T-helper 1 cell treated with Interleukin-12 subunit alpha and Interleukin-12 subunit beta and Interleukin-4 antibody, amounts not matched to agents 30 μg/mL and 1 μg/mL, for 36 hours (primary cell): Measurements from ENCODE around the gene PLPPR3.
A peak's percentile ranks its signal among the peaks of the same experiment; 100 is the strongest.

ENCODE experiments used
- H3K27ac Mint-ChIP-seq: one replicate; pipeline ENCODE4 v1.8.0; 2021; ENCODE audit warnings: mild to moderate bottlenecking, mixed read lengths
- H3K27me3 Mint-ChIP-seq: one replicate; pipeline ENCODE4 v1.8.0; 2021; ENCODE audit warnings: low read depth, mixed read lengths
- H3K36me3 Mint-ChIP-seq: one replicate; pipeline ENCODE4 v1.8.0; 2021; ENCODE audit warnings: low read depth, mixed read lengths
- H3K4me1 Mint-ChIP-seq: one replicate; pipeline ENCODE4 v1.8.0; 2021; ENCODE audit warnings: low read depth, mixed read lengths
- H3K4me3 Mint-ChIP-seq: one replicate; pipeline ENCODE4 v1.8.0; 2021; ENCODE audit warnings: mild to moderate bottlenecking, moderate library complexity, mixed read lengths
- H3K9me3 Mint-ChIP-seq: one replicate; pipeline ENCODE4 v1.8.0; 2021; ENCODE audit warnings: mixed read lengths

The PLPPR3 gene, protein sequence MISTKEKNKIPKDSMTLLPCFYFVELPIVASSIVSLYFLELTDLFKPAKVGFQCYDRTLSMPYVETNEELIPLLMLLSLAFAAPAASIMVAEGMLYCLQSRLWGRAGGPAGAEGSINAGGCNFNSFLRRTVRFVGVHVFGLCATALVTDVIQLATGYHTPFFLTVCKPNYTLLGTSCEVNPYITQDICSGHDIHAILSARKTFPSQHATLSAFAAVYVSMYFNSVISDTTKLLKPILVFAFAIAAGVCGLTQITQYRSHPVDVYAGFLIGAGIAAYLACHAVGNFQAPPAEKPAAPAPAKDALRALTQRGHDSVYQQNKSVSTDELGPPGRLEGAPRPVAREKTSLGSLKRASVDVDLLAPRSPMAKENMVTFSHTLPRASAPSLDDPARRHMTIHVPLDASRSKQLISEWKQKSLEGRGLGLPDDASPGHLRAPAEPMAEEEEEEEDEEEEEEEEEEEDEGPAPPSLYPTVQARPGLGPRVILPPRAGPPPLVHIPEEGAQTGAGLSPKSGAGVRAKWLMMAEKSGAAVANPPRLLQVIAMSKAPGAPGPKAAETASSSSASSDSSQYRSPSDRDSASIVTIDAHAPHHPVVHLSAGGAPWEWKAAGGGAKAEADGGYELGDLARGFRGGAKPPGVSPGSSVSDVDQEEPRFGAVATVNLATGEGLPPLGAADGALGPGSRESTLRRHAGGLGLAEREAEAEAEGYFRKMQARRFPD

GRCh38 chr19:821825-822503 lies at the start of gene PLPPR3:
TSS of gene PLPPR3 (minus strand) at chr19:821955. CDS start at chr19:821559, 396 bp downstream.
- Mint-ChIP-seq H3K27me3 (peaks cover 27% of the 10 kb centered on the region), H3K9me3 (no peaks in the 10 kb centered on the region), H3K4me1 (no peaks in the 10 kb centered on the region), H3K4me3 (no peak within 1 kb of the TSS), H3K27ac (no peak within 1 kb of the TSS), H3K36me3 (no peaks in the 10 kb centered on the region)

GRCh38 chr19:870963-871401 lies 49.2 kb upstream of the PLPPR3 start:
- H3K27ac Mint-ChIP-seq, result no peak overlapping the region

GRCh38 chr19:870314-870713 lies 48.6 kb upstream of the PLPPR3 start:
- H3K9me3 Mint-ChIP-seq, result no peaks in the 10 kb centered on the region
- peaks cover 5% of the 10 kb centered on the region for H3K4me1 Mint-ChIP-seq
- H3K4me3 Mint-ChIP-seq, result no peak overlapping the region
- H3K27ac Mint-ChIP-seq, result peak overlapping the region; percentile 60
- H3K27me3 Mint-ChIP-seq, result no peaks in the 10 kb centered on the region
- H3K36me3 Mint-ChIP-seq, result peaks cover 15% of the 10 kb centered on the region

More at GRCh38 chr19:870963-871401, 49.2 kb upstream of the PLPPR3 start:
- H3K36me3 Mint-ChIP-seq, result peaks cover 13% of the 10 kb centered on the region
- no peaks in the 10 kb centered on the region for H3K27me3 Mint-ChIP-seq
- H3K9me3 Mint-ChIP-seq, result no peaks in the 10 kb centered on the region
- no peak overlapping the region for H3K4me3 Mint-ChIP-seq
- peaks cover 5% of the 10 kb centered on the region for H3K4me1 Mint-ChIP-seq

DNA sequence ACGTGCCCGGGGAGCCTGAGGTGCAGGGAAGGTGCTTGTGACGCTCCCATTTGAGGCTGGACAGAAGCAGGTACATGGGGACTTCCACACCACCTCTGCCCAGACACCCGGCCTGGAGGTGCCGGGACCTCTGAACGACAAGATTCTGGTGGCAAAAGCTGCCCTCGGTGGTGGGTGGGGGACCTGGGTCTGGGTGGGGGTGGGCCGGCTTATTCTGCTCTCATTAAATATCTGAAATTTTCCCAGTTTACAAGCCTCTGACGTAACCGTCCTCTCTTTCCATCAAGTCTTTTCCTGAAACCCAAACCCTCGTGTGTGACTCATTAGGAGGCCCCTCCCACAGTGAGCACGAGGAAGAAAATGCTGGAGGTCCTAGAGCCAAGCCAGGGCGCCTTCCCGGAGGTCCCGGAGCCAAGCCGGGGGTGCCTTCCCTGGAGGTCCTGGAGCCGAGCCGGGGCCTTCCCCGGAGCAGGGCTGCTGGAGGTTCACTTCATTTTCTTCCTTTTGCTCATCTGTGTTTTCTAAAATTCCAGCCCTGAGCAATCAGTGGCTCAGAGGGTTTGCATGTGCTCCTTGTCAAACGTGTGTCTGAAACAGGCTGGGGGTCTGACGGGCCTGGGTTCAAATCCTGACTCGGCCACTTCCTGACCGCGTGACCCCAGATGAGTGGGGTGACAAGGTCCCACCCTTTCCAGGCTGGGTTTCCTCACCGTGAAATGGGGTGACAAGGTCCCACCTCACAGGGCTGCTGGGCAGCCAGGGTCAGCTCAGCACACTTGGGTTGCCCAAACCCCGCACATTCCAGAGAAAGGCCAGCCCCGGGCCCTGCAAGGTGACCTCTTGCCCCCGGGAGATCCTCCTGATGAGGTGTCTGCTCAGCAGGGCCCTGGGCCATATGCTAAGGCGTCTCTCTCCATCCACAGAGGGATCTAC lies 47.8 kb upstream of the PLPPR3 start:
- Mint-ChIP-seq H3K27me3 (no peaks in the 10 kb centered on the region), H3K27ac (no peak overlapping the region), H3K4me1 (peaks cover 5% of the 10 kb centered on the region), H3K9me3 (no peaks in the 10 kb centered on the region), H3K36me3 (peaks cover 15% of the 10 kb centered on the region), H3K4me3 (no peak overlapping the region)

- peaks cover 5% of the 10 kb centered on the region for H3K4me1 Mint-ChIP-seq
- no peak overlapping the region for H3K27ac Mint-ChIP-seq
- no peaks in the 10 kb centered on the region for H3K9me3 Mint-ChIP-seq
- no peak overlapping the region for H3K4me3 Mint-ChIP-seq
- H3K36me3 Mint-ChIP-seq, result peaks cover 15% of the 10 kb centered on the region
- no peaks in the 10 kb centered on the region for H3K27me3 Mint-ChIP-seq
These were observed 46.9 kb upstream of the PLPPR3 start for GRCh38 chr19:868458-869244.

GRCh38 chr19:867855-868457 lies 46.2 kb upstream of the PLPPR3 start:
- Mint-ChIP-seq H3K4me3 (no peak overlapping the region), H3K27me3 (no peaks in the 10 kb centered on the region), H3K4me1 (peaks cover 5% of the 10 kb centered on the region), H3K27ac (no peak overlapping the region), H3K36me3 (peaks cover 15% of the 10 kb centered on the region), H3K9me3 (no peaks in the 10 kb centered on the region)

GRCh38 chr19:867301-867793 lies 45.6 kb upstream of the PLPPR3 start:
- peaks cover 7% of the 10 kb centered on the region for H3K4me1 Mint-ChIP-seq
- H3K27ac Mint-ChIP-seq, result no peak overlapping the region
- H3K4me3 Mint-ChIP-seq, result no peak overlapping the region

GRCh38 chr19:866769-867300 lies 45.1 kb upstream of the PLPPR3 start:
- peaks cover 7% of the 10 kb centered on the region for H3K4me1 Mint-ChIP-seq
- H3K27me3 Mint-ChIP-seq, result no peaks in the 10 kb centered on the region
- no peaks in the 10 kb centered on the region for H3K9me3 Mint-ChIP-seq
- H3K4me3 Mint-ChIP-seq, result no peak overlapping the region
- H3K27ac Mint-ChIP-seq, result no peak overlapping the region
- peaks cover 15% of the 10 kb centered on the region for H3K36me3 Mint-ChIP-seq

More at GRCh38 chr19:867301-867793, 45.6 kb upstream of the PLPPR3 start:
- Mint-ChIP-seq H3K27me3 (no peaks in the 10 kb centered on the region), H3K36me3 (peaks cover 15% of the 10 kb centered on the region), H3K9me3 (no peaks in the 10 kb centered on the region)

DNA sequence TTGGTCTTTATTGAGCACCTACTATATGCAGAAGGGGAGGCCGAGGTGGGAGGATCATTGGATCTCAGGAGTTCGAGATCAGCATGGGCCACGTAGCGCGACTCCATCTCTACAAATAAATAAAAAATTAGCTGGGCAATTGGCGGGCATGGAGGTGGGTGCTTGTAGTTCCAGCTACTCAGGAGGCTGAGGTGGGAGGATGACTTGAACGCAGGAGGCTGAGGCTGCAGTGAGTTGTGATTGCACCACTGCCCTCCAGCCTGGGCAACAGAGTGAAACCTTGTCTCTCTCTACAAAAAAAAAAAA lies 41.5 kb upstream of the PLPPR3 start:
- H3K9me3 Mint-ChIP-seq, result no peaks in the 10 kb centered on the region
- peaks cover 5% of the 10 kb centered on the region for H3K4me1 Mint-ChIP-seq
- peak overlapping the region; percentile 57 for H3K4me3 Mint-ChIP-seq
- peaks cover 6% of the 10 kb centered on the region for H3K36me3 Mint-ChIP-seq
- peak overlapping the region; percentile 78 for H3K27ac Mint-ChIP-seq
- H3K27me3 Mint-ChIP-seq, result peaks cover 13% of the 10 kb centered on the region

- Mint-ChIP-seq H3K9me3 (no peaks in the 10 kb centered on the region), H3K4me1 (peaks cover 5% of the 10 kb centered on the region), H3K27ac (peak overlapping the region; percentile 78), H3K27me3 (peaks cover 17% of the 10 kb centered on the region), H3K36me3 (peaks cover 6% of the 10 kb centered on the region), H3K4me3 (peak overlapping the region; percentile 74)
These were observed 41.0 kb upstream of the PLPPR3 start for GRCh38 chr19:862581-863314.

DNA sequence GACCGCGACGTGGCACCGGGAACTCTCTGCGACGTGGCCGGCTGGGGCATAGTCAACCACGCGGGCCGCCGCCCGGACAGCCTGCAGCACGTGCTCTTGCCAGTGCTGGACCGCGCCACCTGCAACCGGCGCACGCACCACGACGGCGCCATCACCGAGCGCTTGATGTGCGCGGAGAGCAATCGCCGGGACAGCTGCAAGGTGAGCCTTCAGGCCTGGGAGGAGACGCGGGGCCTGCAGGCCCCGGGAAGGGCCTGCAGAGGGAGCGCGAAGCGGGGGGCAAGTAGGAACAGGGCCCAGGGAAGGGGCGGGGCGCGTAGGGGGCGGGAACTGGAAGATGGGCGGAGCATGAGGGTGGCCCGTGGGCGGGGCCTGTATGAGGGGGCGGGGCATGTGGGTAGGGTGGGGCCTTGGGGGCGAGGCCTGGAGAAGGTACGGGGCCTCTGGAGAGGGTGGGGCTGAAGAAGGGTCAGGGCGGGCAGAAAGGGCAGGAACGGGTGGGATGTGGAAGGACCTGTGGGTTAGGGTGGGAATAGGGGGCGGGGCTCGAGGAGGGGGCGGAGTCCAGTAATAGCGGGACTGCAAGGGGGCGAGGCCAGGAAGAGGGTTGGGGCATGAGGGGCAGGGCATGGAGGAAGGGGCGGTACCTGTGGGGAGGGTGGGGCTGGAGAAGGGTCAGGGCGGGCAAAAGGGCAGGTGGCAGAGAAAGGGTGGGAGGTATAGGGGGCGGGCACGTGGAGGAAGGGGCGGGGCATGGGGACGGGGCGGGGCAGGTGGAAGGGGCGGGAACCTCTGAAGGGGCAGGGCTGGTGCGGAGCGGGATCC lies 40.2 kb upstream of the PLPPR3 start:
- Mint-ChIP-seq H3K9me3 (no peaks in the 10 kb centered on the region), H3K27me3 (peaks cover 19% of the 10 kb centered on the region), H3K4me1 (peaks cover 7% of the 10 kb centered on the region), H3K4me3 (peak overlapping the region; percentile 74), H3K27ac (no peak overlapping the region), H3K36me3 (peaks cover 2% of the 10 kb centered on the region)
